Astrocyte of the cerebellum (primary cell): ENCODE data around the gene MRPL23.

Source experiments
- DNase-seq: peaks from one replicate; pipeline ENCODE4 v3.0.0-alpha.2; 2011; ENCODE audit warnings: low read depth
- H3K4me3 ChIP-seq: 2 replicates; pipeline ENCODE4 v1.5.1; 2011; ENCODE audit warnings: mild to moderate bottlenecking, low read depth, low read length, moderate library complexity
- in situ Hi-C: cut with HindIII; loops from 2 replicates; pipeline ENCODE4 v1.10.0; 2017; ENCODE audit warnings: low sequenced_read_pairs
- TF ChIP-seq, protein P1 (sequence below): IDR thresholded peaks from 2 replicates; pipeline ENCODE4 v1.5.1; 2012; ENCODE audit warnings: low read length, low read depth, moderate library complexity, mild to moderate bottlenecking; ENCODE audit errors: missing control alignments

MRPL23 gene

DNA sequence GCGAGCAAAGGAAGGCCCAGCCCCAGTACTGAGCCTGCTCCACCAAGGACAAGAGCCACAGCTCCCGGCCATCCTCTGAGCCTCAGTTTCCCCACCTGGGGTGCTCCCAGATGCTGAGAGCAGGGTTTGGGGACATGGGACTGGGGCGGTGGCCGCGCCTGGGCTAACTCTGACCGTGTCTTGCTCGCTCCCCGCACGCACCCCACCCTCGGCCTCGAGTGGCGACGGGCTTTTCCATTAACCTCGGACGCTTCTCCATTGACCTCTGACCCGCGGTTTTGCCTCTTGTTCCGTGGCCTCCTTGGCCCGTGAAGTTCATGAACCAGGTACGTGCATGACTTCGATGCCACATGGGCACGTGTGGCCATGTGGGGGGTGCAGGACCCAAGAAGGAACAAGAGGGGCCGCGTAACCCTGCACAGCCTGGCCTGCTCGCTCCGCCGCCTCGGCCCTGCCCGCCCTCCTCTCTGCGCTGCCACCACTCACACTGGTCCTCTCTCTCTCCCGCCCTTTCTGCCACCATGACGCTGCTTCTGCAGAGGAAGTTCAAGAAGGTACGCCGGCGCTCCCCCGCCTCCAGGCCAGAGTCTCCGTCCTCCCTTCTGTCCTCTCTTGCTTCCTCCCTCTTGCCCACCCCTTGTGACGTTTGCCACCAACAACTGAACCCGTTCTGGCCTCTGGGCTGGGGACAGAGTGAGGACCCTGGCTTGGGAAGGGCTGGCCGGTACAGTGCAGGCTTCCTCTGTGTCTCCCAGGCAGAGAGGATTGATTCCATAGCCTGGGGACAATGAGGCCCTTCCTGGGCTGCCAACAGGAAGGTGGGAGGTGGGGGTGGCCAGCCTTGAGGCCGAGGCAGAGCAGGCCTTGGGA is 20.7 kb upstream of the MRPL23 start:
- DNase-seq: no peak
- in situ Hi-C loops: no loop called here
- no peak overlapping the region for H3K4me3 ChIP-seq
- TF ChIP-seq, protein P1, sequence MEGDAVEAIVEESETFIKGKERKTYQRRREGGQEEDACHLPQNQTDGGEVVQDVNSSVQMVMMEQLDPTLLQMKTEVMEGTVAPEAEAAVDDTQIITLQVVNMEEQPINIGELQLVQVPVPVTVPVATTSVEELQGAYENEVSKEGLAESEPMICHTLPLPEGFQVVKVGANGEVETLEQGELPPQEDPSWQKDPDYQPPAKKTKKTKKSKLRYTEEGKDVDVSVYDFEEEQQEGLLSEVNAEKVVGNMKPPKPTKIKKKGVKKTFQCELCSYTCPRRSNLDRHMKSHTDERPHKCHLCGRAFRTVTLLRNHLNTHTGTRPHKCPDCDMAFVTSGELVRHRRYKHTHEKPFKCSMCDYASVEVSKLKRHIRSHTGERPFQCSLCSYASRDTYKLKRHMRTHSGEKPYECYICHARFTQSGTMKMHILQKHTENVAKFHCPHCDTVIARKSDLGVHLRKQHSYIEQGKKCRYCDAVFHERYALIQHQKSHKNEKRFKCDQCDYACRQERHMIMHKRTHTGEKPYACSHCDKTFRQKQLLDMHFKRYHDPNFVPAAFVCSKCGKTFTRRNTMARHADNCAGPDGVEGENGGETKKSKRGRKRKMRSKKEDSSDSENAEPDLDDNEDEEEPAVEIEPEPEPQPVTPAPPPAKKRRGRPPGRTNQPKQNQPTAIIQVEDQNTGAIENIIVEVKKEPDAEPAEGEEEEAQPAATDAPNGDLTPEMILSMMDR: no peak

DNA sequence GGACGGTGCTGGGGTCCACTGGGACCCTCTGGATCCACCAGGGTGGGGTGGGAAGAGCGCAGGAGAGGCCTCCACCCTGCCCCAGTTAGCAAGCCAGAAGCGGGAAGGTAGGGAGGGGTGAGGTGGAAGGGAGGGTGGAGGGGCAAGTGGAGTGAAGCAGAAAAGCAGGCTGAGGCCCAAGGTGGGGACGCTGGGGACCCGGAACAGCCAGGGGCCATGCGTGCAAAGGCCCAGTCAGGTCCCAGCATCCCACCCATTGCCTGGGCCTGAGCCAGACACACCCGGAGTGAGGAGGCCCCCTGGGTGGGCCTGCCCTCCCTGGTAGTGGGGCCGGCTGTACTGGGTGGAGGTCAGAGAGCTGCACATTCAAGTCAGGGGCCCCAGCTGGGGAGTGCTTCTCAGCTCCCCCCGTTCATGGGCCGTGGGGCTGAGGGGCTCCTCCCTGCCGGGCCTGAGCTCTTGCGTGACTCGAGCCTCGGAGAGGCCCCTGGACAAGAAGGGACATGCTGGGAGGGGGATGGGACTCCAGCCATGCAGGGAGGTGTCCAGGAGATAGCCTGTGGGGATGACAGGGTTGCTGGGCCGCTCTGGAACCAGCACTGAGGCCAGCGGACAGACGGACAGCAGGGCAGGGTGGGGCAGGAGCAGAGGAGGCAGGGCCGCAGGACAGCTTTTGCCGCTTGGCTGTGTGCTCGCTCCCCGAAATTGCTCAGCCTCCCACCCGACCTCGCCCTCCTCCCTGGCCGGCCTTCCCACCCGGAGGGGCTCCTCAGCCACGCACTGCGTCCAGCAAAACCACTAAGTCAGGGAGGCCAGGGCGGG is 19.9 kb upstream of the MRPL23 start:
- H3K4me3 ChIP-seq: no peak overlapping the region
- no peak for DNase-seq
- TF ChIP-seq, protein P1: no peak
- in situ Hi-C loops: no loop called here

DNA sequence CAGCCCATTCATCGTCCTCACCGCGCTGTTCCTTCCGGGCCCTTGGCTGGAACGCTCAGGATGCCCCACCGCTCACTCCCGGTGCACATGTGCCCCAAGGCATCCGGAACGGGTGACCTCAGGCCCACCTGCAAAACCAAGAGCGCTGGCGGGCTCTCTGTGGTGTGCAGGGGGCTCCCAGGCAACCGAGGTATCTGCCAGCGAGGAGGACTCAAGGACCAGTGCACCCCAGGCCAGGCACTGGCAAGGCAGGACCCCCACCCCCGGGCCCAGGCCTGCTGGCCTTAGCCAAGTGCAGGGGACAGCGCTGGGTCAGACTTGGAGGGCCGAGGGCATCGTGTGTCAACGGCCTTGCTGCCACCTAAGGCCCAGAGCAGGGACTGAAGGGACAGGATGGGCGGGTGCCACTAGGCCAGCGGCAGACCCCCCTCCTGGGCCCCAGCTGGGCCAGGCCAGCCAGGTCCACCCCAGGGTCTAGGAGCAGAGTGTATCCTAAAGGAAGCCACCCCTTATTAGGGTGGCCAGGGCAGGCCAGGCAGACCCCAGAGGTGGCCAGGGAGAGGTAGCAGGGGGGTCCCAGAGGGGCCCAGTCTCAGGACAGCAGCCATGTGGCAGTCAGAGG is 19.2 kb upstream of the MRPL23 start:
- no peak overlapping the region for H3K4me3 ChIP-seq
- TF ChIP-seq, protein P1: no peak
- no peak for DNase-seq
- in situ Hi-C loops: no loop called here

DNA sequence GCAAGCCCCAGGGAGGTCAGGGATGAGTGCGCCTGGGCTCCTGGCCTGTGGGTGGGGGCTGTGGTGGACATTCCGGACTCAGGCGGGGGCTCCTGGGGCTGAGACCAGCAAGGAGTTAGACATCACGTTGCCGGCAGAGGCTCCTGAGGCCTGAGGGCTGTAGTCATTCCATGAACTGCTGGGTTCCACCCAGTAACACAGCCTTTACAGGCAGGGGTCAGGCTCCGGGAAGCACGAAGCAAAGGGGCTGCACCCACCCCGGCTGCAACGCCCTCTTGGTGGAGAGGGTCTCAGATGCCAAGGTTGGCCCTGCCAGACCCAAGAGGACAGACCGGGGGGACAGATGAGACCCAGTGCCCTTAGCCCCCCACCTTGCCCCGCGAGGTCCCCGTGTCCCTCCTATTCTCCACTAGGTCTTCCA is 18.7 kb upstream of the MRPL23 start:
- TF ChIP-seq, protein P1: no peak
- DNase-seq: no peak
- in situ Hi-C loops: no loop called here
- H3K4me3 ChIP-seq: no peak overlapping the region

DNA sequence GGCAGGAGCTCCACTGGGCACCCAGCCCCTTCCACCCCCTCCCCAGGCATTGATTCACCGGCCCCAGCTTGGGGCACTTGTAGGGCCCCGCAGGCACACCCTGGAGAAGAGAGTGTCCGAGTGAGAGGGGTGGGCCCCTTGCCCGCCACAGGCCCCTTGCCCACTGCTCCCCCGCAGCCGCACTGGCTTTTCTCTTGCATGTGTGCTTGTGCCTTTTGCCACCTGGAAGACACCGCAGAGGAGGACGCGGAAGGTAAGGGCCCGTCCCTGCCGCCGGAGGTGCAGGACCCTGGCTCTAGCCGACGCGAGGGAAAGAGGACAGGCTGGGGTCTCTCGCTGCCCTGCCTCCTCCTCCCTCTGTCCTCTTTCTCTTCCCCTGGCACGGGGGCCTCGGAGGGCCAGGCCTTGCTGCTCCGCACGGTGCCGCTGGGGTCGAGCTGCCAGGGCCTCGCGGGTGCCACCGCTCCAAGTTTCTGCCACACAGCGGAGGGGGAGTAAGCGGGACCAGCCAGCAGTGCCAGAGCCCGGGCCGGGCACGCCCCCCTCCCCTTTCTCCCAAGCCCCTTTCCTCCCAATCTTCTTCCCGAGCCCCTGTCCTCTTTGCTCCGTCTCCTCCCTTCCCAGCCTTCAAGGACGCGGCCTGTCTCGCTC is 18.1 kb upstream of the MRPL23 start:
- in situ Hi-C loops: no loop called here
- H3K4me3 ChIP-seq: no peak overlapping the region
- DNase-seq: no peak
- TF ChIP-seq, protein P1: no peak
